Right cardiac atrium (tissue), 5 donors: Measurements from ENCODE around the gene SLFN11. TPM values are rescaled to one million over a fixed set of nuclear protein-coding genes. Genes with fewer than 3 reads are reported as not detected.

Experiments used
- polyA plus RNA-seq: library from polyadenylated mRNA; stranded (reverse); fragments of 200-250 nt; gene quantifications from one replicate; pipeline ENCODE4 v1.2.3, GENCODE V29; 2013
- total RNA-seq, 4 donors: library from RNA; stranded (reverse); fragmentation: NEBNext Ultra II Directional; extraction: Animal tissue kit (Norgen Biotek cat#: 25700); gene quantifications; one replicate each; pipeline ENCODE4 v1.2.1, GENCODE V29; 2021
- donor health status: healthy with polysubstance abuse.
- donor health status: DM: no; HTN: yes; CAD: no.
- donor health status: DM: no; HTN: no; CAD: no.
- donor health status: DM: no; HTN: yes; CAD: no; lungs with severe emphysema.
- donor health status: DM: yes; HTN: yes; CAD: no.

SLFN11 gene
- total and polyA plus RNA-seq, 5 donors, result 9.2 to 21.5 (median 18.5) TPM

Other genes with a start within 250 kb of the SLFN11 start
- gene NLE1, start 231.3 kb downstream of the SLFN11 start, total RNA-seq, result 1 to 10 TPM; 4.1 to 6.6 (median 4.6) TPM
- 2.2 TPM for gene NLE1, start 231.3 kb downstream of the SLFN11 start, polyA plus RNA-seq
- gene UNC45B, start 225.8 kb downstream of the SLFN11 start, total RNA-seq, result 100 to 1,000 TPM; 141 to 193 (median 180) TPM
- gene UNC45B, start 225.8 kb downstream of the SLFN11 start, polyA plus RNA-seq, result 62.2 TPM
- not detected for gene SLC35G3, start 179.2 kb downstream of the SLFN11 start, total RNA-seq
- gene SLC35G3, start 179.2 kb downstream of the SLFN11 start, polyA plus RNA-seq, result not detected
- 10 to 100 TPM; 10.3 to 24.0 (median 20.1) TPM for gene SLFN5, start 130.5 kb downstream of the SLFN11 start, total RNA-seq
- 3.9 TPM for gene SLFN5, start 130.5 kb downstream of the SLFN11 start, polyA plus RNA-seq
- gene SLFN12, start 58.9 kb upstream of the SLFN11 start, total RNA-seq, result 1 to 10 TPM; 3.6 to 6.0 (median 4.9) TPM
- gene SLFN12, start 58.9 kb upstream of the SLFN11 start, polyA plus RNA-seq, result 2.1 TPM
- 1 to 10 TPM; 4.7 to 7.9 (median 6.8) TPM for gene SLFN13, start 75.1 kb upstream of the SLFN11 start, total RNA-seq
- 0.95 TPM for gene SLFN13, start 75.1 kb upstream of the SLFN11 start, polyA plus RNA-seq
- 1 to 10 TPM in 1 of 4 donors, under 1 TPM in 3; 0.23 to 1.0 (median 0.55) TPM for gene SLFN12L, start 164.1 kb upstream of the SLFN11 start, total RNA-seq
- 0.36 TPM for gene SLFN12L, start 164.1 kb upstream of the SLFN11 start, polyA plus RNA-seq
- not detected for gene SLFN14, start 187.2 kb upstream of the SLFN11 start, total RNA-seq
- not detected for gene SLFN14, start 187.2 kb upstream of the SLFN11 start, polyA plus RNA-seq
- 1 to 10 TPM; 5.8 to 9.2 (median 7.5) TPM for gene PEX12, start 204.9 kb upstream of the SLFN11 start, total RNA-seq
- 5.1 TPM for gene PEX12, start 204.9 kb upstream of the SLFN11 start, polyA plus RNA-seq
- gene AP2B1, start 213.7 kb upstream of the SLFN11 start, total RNA-seq, result 100 to 1,000 TPM; 131 to 144 (median 136) TPM
- gene AP2B1, start 213.7 kb upstream of the SLFN11 start, polyA plus RNA-seq, result 39.7 TPM